ENCODE results near the gene L1TD1.

DNA sequence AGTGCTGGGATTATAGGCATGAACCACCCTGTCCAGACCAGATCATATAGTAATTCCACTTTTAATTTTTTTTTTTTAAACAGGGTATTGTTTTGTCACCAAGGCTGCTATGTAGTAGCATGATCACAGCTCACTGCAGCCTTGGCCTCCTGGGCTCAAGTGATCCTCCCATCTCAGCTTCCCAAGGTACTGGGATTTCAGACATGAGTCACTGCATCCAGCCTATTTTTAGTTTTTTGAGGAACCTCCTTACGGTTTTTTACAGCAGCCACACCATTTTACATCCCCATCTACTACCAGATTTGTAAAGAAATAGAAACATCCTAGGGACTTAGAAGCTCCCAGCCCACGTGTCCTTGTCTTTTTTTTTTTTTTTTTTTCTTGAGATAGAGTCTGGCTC is 24.0 kb downstream of the L1TD1 start:
- TF ChIP-seq, protein P1, sequence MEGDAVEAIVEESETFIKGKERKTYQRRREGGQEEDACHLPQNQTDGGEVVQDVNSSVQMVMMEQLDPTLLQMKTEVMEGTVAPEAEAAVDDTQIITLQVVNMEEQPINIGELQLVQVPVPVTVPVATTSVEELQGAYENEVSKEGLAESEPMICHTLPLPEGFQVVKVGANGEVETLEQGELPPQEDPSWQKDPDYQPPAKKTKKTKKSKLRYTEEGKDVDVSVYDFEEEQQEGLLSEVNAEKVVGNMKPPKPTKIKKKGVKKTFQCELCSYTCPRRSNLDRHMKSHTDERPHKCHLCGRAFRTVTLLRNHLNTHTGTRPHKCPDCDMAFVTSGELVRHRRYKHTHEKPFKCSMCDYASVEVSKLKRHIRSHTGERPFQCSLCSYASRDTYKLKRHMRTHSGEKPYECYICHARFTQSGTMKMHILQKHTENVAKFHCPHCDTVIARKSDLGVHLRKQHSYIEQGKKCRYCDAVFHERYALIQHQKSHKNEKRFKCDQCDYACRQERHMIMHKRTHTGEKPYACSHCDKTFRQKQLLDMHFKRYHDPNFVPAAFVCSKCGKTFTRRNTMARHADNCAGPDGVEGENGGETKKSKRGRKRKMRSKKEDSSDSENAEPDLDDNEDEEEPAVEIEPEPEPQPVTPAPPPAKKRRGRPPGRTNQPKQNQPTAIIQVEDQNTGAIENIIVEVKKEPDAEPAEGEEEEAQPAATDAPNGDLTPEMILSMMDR (IDR thresholded peaks at IDR 0.05; ENCODE audit: poor library complexity, severe bottlenecking) = no peak
- TF ChIP-seq SMC3 (conservative IDR thresholded peaks at IDR 0.05; ENCODE audit: poor library complexity) (no peak), EZH2 (IDR thresholded peaks at IDR 0.05; ENCODE audit: borderline replicate concordance, insufficient read depth, low read length, poor library complexity, severe bottlenecking) (no peak), TAF1 (IDR thresholded peaks at IDR 0.05; ENCODE audit: low read depth) (no peak), POLR2AphosphoS5 (IDR thresholded peaks at IDR 0.05) (no peak), EP300 (conservative IDR thresholded peaks at IDR 0.05; ENCODE audit: poor library complexity, severe bottlenecking) (no peak)
- TF ChIP-seq, protein P2, sequence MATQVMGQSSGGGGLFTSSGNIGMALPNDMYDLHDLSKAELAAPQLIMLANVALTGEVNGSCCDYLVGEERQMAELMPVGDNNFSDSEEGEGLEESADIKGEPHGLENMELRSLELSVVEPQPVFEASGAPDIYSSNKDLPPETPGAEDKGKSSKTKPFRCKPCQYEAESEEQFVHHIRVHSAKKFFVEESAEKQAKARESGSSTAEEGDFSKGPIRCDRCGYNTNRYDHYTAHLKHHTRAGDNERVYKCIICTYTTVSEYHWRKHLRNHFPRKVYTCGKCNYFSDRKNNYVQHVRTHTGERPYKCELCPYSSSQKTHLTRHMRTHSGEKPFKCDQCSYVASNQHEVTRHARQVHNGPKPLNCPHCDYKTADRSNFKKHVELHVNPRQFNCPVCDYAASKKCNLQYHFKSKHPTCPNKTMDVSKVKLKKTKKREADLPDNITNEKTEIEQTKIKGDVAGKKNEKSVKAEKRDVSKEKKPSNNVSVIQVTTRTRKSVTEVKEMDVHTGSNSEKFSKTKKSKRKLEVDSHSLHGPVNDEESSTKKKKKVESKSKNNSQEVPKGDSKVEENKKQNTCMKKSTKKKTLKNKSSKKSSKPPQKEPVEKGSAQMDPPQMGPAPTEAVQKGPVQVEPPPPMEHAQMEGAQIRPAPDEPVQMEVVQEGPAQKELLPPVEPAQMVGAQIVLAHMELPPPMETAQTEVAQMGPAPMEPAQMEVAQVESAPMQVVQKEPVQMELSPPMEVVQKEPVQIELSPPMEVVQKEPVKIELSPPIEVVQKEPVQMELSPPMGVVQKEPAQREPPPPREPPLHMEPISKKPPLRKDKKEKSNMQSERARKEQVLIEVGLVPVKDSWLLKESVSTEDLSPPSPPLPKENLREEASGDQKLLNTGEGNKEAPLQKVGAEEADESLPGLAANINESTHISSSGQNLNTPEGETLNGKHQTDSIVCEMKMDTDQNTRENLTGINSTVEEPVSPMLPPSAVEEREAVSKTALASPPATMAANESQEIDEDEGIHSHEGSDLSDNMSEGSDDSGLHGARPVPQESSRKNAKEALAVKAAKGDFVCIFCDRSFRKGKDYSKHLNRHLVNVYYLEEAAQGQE (IDR thresholded peaks at IDR 0.05; ENCODE audit: borderline replicate concordance) = no peak

Data from neural cell (in vitro differentiated cells).